H9 (cell line): ENCODE data around the gene DAB2IP. TPM values are rescaled to one million over a fixed set of nuclear protein-coding genes. Genes with fewer than 3 reads are reported as not detected.

Experiments
- DNase-seq: peaks from one replicate; pipeline ENCODE4 v3.0.0-alpha.2; 2017
- H2AFZ ChIP-seq: one replicate; pipeline ENCODE4 v1.6.1; 2013; ENCODE audit warnings: mild to moderate bottlenecking, low read length, control low read depth, moderate library complexity
- H2AK5ac ChIP-seq: 2 replicates; pipeline ENCODE4 v1.6.1; 2013; ENCODE audit warnings: low read length, control low read depth, mixed read lengths; ENCODE audit not compliant: insufficient read length
- H2BK120ac ChIP-seq: one replicate; pipeline ENCODE4 v1.6.1; 2013; ENCODE audit warnings: low read depth, mild to moderate bottlenecking, low read length, control low read depth, inconsistent platforms; ENCODE audit not compliant: poor library complexity, severe bottlenecking
- H2BK12ac ChIP-seq: 2 replicates; pipeline ENCODE4 v1.6.1; 2013; ENCODE audit warnings: low read length, control low read depth, mixed read lengths, low read depth; ENCODE audit not compliant: insufficient read length
- H2BK15ac ChIP-seq: 2 replicates; pipeline ENCODE4 v1.6.1; 2013; ENCODE audit warnings: low read depth, low read length, control low read depth
- H2BK20ac ChIP-seq: one replicate; pipeline ENCODE4 v1.6.1; 2013; ENCODE audit warnings: low read depth, mild to moderate bottlenecking, low read length, control low read depth, inconsistent platforms; ENCODE audit not compliant: poor library complexity, severe bottlenecking
- H2BK5ac ChIP-seq: 2 replicates; pipeline ENCODE4 v1.6.1; 2013; ENCODE audit warnings: low read length, control low read depth, mixed read lengths; ENCODE audit not compliant: insufficient read length
- H3K14ac ChIP-seq: 2 replicates; pipeline ENCODE4 v1.6.1; 2013; ENCODE audit warnings: low read length, control low read depth; ENCODE audit not compliant: insufficient read depth
- H3K18ac ChIP-seq: 2 replicates; pipeline ENCODE4 v1.6.1; 2013; ENCODE audit warnings: low read depth, mild to moderate bottlenecking, mixed read lengths, low read length, control low read depth; ENCODE audit not compliant: insufficient read length
- H3K23ac ChIP-seq: 2 replicates; pipeline ENCODE4 v1.6.1; 2013; ENCODE audit warnings: low read length, control low read depth, mixed read lengths, low read depth; ENCODE audit not compliant: insufficient read length
- H3K23me2 ChIP-seq: 2 replicates; pipeline ENCODE4 v1.6.1; 2013; ENCODE audit warnings: low read depth, mild to moderate bottlenecking, mixed read lengths, low read length, control low read depth; ENCODE audit not compliant: insufficient read length, poor library complexity, severe bottlenecking
- H3K27ac ChIP-seq: 2 replicates; pipeline ENCODE4 v1.5.1; 2013; ENCODE audit warnings: low read length, control low read depth, mixed read lengths, low read depth; ENCODE audit not compliant: insufficient read length
- H3K27me3 ChIP-seq: 2 replicates; pipeline ENCODE4 v1.6.1; 2013; ENCODE audit warnings: low read length, control low read depth, inconsistent platforms; ENCODE audit not compliant: insufficient read depth
- H3K4ac ChIP-seq: 2 replicates; pipeline ENCODE4 v1.6.1; 2013; ENCODE audit warnings: low read depth, mild to moderate bottlenecking, control low read depth, inconsistent platforms, low read length, moderate library complexity
- H3K4me1 ChIP-seq: 2 replicates; pipeline ENCODE4 v1.6.1; 2013; ENCODE audit warnings: low read length, control low read depth, inconsistent platforms; ENCODE audit not compliant: insufficient read depth
- H3K4me2 ChIP-seq: 2 replicates; pipeline ENCODE4 v1.6.1; 2013; ENCODE audit warnings: low read length, control low read depth, mixed read lengths; ENCODE audit not compliant: insufficient read length, insufficient read depth
- H3K56ac ChIP-seq: 2 replicates; pipeline ENCODE4 v1.6.1; 2013; ENCODE audit warnings: low read depth, mild to moderate bottlenecking, mixed read lengths, low read length, control low read depth; ENCODE audit not compliant: insufficient read length
- H3K79me1 ChIP-seq: 2 replicates; pipeline ENCODE4 v1.6.1; 2013; ENCODE audit warnings: low read depth, mild to moderate bottlenecking, moderate library complexity, low read length, control low read depth, inconsistent platforms; ENCODE audit not compliant: insufficient read depth, poor library complexity, severe bottlenecking
- H3K79me2 ChIP-seq: 2 replicates; pipeline ENCODE4 v1.6.1; 2013; ENCODE audit warnings: low read length, control low read depth, inconsistent platforms; ENCODE audit not compliant: insufficient read depth
- H3K9ac ChIP-seq: 2 replicates; pipeline ENCODE4 v1.6.1; 2013; ENCODE audit warnings: low read length, control low read depth, mixed read lengths; ENCODE audit not compliant: insufficient read length; ENCODE audit errors: extremely low read depth
- H3K9me3 ChIP-seq: one replicate; pipeline ENCODE4 v1.6.1; 2013; ENCODE audit warnings: low read depth, low read length, inconsistent platforms; ENCODE audit not compliant: control insufficient read depth
- H3T11ph ChIP-seq: one replicate; pipeline ENCODE4 v1.6.1; 2013; ENCODE audit warnings: mild to moderate bottlenecking, low read length, control low read depth, inconsistent platforms
- H4K20me1 ChIP-seq: one replicate; pipeline ENCODE4 v1.6.1; 2013; ENCODE audit not compliant: control insufficient read depth, insufficient read length, insufficient read depth
- H4K5ac ChIP-seq: 2 replicates; pipeline ENCODE4 v1.6.1; 2013; ENCODE audit warnings: low read depth, mild to moderate bottlenecking, mixed read lengths, low read length, control low read depth; ENCODE audit not compliant: insufficient read length
- H4K8ac ChIP-seq: replicated peaks from 2 replicates; pipeline ENCODE4 v1.6.1; 2013; ENCODE audit warnings: low read length, control low read depth, mixed read lengths, low read depth; ENCODE audit not compliant: insufficient read length
- H4K91ac ChIP-seq: 2 replicates; pipeline ENCODE4 v1.6.1; 2013; ENCODE audit warnings: low read depth, mild to moderate bottlenecking, moderate library complexity, mixed read lengths, low read length, control low read depth; ENCODE audit not compliant: insufficient read length
- H3K27ac Mint-ChIP-seq, 3 experiments: 2 replicates in 2 of 3; 3 replicates in 1 of 3; pipeline ENCODE4 v1.8.0; 2020 to 2021; ENCODE audit warnings: mixed read lengths in 3 of 3, mild to moderate bottlenecking in 1 of 3, moderate library complexity in 1 of 3
- H3K27me3 Mint-ChIP-seq: 2 replicates; pipeline ENCODE4 v1.8.0; 2021; ENCODE audit warnings: low read depth, mild to moderate bottlenecking, moderate library complexity, mixed read lengths
- H3K36me3 Mint-ChIP-seq, 3 experiments: 2 replicates in 2 of 3; 3 replicates in 1 of 3; pipeline ENCODE4 v1.8.0; 2020 to 2021; ENCODE audit warnings: low read depth in 3 of 3, mixed read lengths in 3 of 3; ENCODE audit not compliant: insufficient read depth in 1 of 3
- H3K4me1 Mint-ChIP-seq, 2 experiments: 2 replicates each; pipeline ENCODE4 v1.8.0; 2020; ENCODE audit warnings: mixed read lengths in 2 of 2
- H3K4me3 Mint-ChIP-seq, 2 experiments: 2 replicates in 1 of 2; 3 replicates in 1 of 2; pipeline ENCODE4 v1.8.0; 2020 to 2021; ENCODE audit warnings: mild to moderate bottlenecking in 2 of 2, mixed read lengths in 2 of 2, moderate library complexity in 1 of 2
- H3K9me3 Mint-ChIP-seq, 2 experiments: 2 replicates in 1 of 2; 3 replicates in 1 of 2; pipeline ENCODE4 v1.8.0; 2020; ENCODE audit warnings: mild to moderate bottlenecking in 2 of 2, mixed read lengths in 2 of 2, moderate library complexity in 1 of 2
- CTCF ChIP-seq: fragments of 200-600 bp; sonication (generic); conservative IDR thresholded peaks from 3 replicates; pipeline ENCODE4 v1.8.0; 2021; ENCODE audit warnings: antibody characterized with exemption, mild to moderate bottlenecking
- WGBS: extraction: QIAGEN DNeasy Blood & Tissue Kit; methylation state at CpG from one replicate; pipeline ENCODE4 v1.1.7; 2013; ENCODE audit warnings: missing lambda C conversion rate, low lambda C conversion rate, mixed read lengths; ENCODE audit not compliant: insufficient read length; ENCODE audit errors: extremely low coverage; 5-methylcytosine and 5-hydroxymethylcytosine counted together
- total RNA-seq: library from RNA; stranded (reverse); gene quantifications from 2 replicates; pipeline ENCODE4 v1.2.1, GENCODE V29; 2021

DAB2IP gene
- total RNA-seq, 1 experiment from 2014 or later = 22.6 TPM

GRCh38 chr9:121635300-121635876, 16.0 kb upstream of the DAB2IP start:
- H3K18ac ChIP-seq = no peak overlapping the region
- H3K4me2 ChIP-seq = no peak overlapping the region
- H2BK12ac ChIP-seq = no peak overlapping the region
- no CpG with 5 or more reads among the region's 7 CpGs for WGBS
- DNase-seq = no peak
- H3K56ac ChIP-seq = no peak overlapping the region
- no peak overlapping the region for H2BK15ac ChIP-seq
- no peaks in the 10 kb centered on the region for H3K79me2 ChIP-seq
- H2BK5ac ChIP-seq = no peak overlapping the region
- Mint-ChIP-seq H3K36me3 (no peaks in the 10 kb centered on the region), H3K9me3 (no peaks in the 10 kb centered on the region; a peak in 1 of 5 replicates), H3K4me1 (peaks cover 33 to 53% of the 10 kb centered on the region in 2 experiments), H3K4me3 (no peak overlapping the region), H3K27me3 (no peaks in the 10 kb centered on the region; the same call in 1 of the 2 replicates), H3K27ac (peak overlapping the region in 2 of 3 experiments; percentile 10 to 70; a peak in 3 of 7 replicates)
- H3K23ac ChIP-seq = no peak overlapping the region
- no peak overlapping the region for H2BK20ac ChIP-seq
- no peak overlapping the region for H4K5ac ChIP-seq
- H3K27me3 ChIP-seq = no peaks in the 10 kb centered on the region
- no peak overlapping the region for H2AFZ ChIP-seq
- TF ChIP-seq CTCF = no peak
- H3K14ac ChIP-seq = peak overlapping the region; percentile 48; the same call in 1 of the 2 replicates
- no peak overlapping the region for H3K27ac ChIP-seq
- no peak overlapping the region for H3K4ac ChIP-seq
- H3T11ph ChIP-seq = no peak overlapping the region
- no peaks in the 10 kb centered on the region for H3K79me1 ChIP-seq
- no peak overlapping the region for H3K9ac ChIP-seq
- no peak overlapping the region for H4K91ac ChIP-seq
- no peak overlapping the region for H2AK5ac ChIP-seq
- H3K4me1 ChIP-seq = no peaks in the 10 kb centered on the region
- H2BK120ac ChIP-seq = no peak overlapping the region
- no peaks in the 10 kb centered on the region for H3K9me3 ChIP-seq
- H3K23me2 ChIP-seq = peaks cover 3% of the 10 kb centered on the region
- no peak overlapping the region for H4K8ac ChIP-seq
- no peaks in the 10 kb centered on the region for H4K20me1 ChIP-seq
